Ammon's horn (tissue), 1 donor: ENCODE data around the gene NKX6-2.

Experiments
- DNase-seq: peaks from one replicate; pipeline ENCODE4 v3.0.0-alpha.2; 2016; ENCODE audit warnings: low spot score

The NKX6-2 gene

GRCh38 chr10:132813001-132813401, 27.1 kb upstream of the NKX6-2 start:
- no peak for DNase-seq

- DNase-seq: no peak
These were observed 26.6 kb upstream of the NKX6-2 start for GRCh38 chr10:132812520-132812919.

GRCh38 chr10:132811891-132812481, 26.0 kb upstream of the NKX6-2 start:
- DNase-seq: no peak

- DNase-seq: no peak
These were observed 25.1 kb upstream of the NKX6-2 start for GRCh38 chr10:132810807-132811700.

GRCh38 chr10:132810141-132810806, 24.3 kb upstream of the NKX6-2 start:
- DNase-seq: no peak

GRCh38 chr10:132809232-132810140, 23.5 kb upstream of the NKX6-2 start:
- no peak for DNase-seq

GRCh38 chr10:132808383-132809231, 22.7 kb upstream of the NKX6-2 start:
- DNase-seq: no peak

GRCh38 chr10:132807621-132808049, 21.7 kb upstream of the NKX6-2 start:
- DNase-seq: no peak

- DNase-seq: no peak
These were observed 20.6 kb upstream of the NKX6-2 start for GRCh38 chr10:132806561-132807003.

- no peak for DNase-seq
These were observed 20.2 kb upstream of the NKX6-2 start for GRCh38 chr10:132806110-132806509.

- no peak for DNase-seq
These were observed 19.7 kb upstream of the NKX6-2 start for GRCh38 chr10:132805599-132805998.

GRCh38 chr10:132804785-132805426, 19.0 kb upstream of the NKX6-2 start:
- DNase-seq: no peak

- DNase-seq: no peak
These were observed 18.3 kb upstream of the NKX6-2 start for GRCh38 chr10:132804287-132804686.

- DNase-seq: no peak
These were observed 17.7 kb upstream of the NKX6-2 start for GRCh38 chr10:132803416-132804210.

- DNase-seq: no peak
These were observed 16.9 kb upstream of the NKX6-2 start for GRCh38 chr10:132802694-132803320.

GRCh38 chr10:132802048-132802447, 16.1 kb upstream of the NKX6-2 start:
- DNase-seq: no peak

- no peak for DNase-seq
These were observed 13.9 kb upstream of the NKX6-2 start for GRCh38 chr10:132799865-132800264.

- no peak for DNase-seq
These were observed 12.9 kb upstream of the NKX6-2 start for GRCh38 chr10:132798876-132799275.

GRCh38 chr10:132798403-132798802, 12.5 kb upstream of the NKX6-2 start:
- DNase-seq: no peak
